ENCODE results near the gene GIGYF2.

The GIGYF2 gene

DNA sequence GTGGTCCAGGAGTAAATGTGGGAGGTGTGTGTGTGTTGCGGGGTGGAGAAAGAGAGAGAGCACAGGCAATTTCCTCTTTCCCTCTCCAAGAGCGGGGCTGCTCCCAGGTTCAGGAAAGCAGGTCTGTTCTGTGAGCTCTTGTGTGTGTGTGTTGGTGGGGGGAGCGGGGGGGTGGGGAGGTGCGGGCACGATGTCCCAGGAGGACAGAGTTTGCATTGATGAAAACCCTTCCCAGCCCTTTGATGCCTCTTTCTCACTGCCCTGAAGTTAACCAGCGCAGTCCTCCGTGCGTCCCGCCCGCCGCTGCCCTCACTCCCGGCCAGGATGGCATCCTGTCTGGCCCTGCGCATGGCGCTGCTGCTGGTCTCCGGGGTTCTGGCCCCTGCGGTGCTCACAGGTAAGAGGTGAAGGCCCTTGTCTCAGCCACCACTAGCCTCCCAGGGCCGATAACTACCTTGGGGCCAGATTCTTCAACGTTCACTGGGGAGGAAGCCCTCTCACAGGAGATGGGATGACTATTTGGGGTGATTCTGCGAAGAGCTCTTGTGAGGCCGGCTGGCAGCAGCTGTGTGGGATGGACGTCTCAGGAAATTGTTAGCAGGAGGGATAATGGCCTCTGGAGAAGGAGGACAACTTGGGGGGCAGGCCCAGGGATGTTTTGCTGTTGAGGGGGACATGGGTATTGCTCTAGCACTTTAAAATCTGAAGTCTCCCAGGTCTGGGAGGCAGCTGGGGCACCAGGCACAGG, 173.1 kb downstream of the GIGYF2 start, which contains the start of gene SNORC:
TSS of gene SNORC (plus strand) at position 247 of the 748 bp plus-strand sequence. CDS start at position 325, 78 bp downstream.
- DNase-seq = no peak

- no peak for DNase-seq
Measured at GRCh38 chr2:232870766-232871371, 173.7 kb downstream of the GIGYF2 start.

DNA sequence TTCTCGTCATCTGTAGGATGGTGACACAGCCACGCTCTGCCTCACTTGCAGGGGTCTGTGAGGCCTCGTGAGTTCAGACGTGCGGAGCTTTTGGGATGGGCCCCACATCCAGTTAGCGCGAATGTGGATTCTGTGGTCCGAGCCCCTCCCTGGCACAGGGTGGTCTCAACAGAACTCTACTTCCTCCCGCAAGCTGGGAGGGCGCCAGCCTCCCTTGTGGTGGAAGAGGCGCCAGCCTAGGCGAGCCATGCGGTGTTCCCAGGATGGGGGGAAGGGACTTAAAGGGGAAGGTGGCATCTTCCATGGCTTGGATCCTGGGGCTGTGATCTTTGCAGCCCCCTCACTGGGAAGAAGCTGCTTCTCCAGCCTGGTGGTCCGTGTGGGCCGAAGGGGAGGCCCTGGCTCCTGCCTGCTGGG, 174.3 kb downstream of the GIGYF2 start:
- no peak for DNase-seq

- no peak for DNase-seq
Measured at GRCh38 chr2:232871835-232872736, 175.0 kb downstream of the GIGYF2 start.

DNA sequence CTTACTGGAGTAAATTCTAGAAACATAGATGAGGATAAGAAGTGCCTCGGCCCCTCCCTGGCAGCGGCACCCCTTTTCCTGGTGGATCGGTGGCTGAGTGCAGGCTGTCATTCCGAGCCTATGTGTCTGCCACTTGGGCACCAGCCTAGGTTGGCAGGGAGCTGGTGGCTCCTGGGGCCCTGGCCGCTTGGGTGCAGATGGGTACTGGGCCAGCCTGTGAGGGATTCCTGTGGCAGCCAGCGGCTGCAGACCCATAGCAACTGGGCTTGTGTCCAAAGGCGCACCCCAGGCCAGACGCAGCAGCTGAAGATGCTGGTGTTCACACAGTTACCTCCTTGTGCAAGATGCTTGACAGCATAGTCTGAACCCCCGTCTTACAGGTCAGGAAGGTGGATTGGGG, 175.7 kb downstream of the GIGYF2 start:
- DNase-seq = no peak

- no peak for DNase-seq
Measured at GRCh38 chr2:232873292-232873908, 176.3 kb downstream of the GIGYF2 start.

- DNase-seq = no peak
Measured at GRCh38 chr2:232873909-232874641, 176.9 kb downstream of the GIGYF2 start.

GRCh38 chr2:232874677-232875223, 177.6 kb downstream of the GIGYF2 start:
- no peak for DNase-seq

DNA sequence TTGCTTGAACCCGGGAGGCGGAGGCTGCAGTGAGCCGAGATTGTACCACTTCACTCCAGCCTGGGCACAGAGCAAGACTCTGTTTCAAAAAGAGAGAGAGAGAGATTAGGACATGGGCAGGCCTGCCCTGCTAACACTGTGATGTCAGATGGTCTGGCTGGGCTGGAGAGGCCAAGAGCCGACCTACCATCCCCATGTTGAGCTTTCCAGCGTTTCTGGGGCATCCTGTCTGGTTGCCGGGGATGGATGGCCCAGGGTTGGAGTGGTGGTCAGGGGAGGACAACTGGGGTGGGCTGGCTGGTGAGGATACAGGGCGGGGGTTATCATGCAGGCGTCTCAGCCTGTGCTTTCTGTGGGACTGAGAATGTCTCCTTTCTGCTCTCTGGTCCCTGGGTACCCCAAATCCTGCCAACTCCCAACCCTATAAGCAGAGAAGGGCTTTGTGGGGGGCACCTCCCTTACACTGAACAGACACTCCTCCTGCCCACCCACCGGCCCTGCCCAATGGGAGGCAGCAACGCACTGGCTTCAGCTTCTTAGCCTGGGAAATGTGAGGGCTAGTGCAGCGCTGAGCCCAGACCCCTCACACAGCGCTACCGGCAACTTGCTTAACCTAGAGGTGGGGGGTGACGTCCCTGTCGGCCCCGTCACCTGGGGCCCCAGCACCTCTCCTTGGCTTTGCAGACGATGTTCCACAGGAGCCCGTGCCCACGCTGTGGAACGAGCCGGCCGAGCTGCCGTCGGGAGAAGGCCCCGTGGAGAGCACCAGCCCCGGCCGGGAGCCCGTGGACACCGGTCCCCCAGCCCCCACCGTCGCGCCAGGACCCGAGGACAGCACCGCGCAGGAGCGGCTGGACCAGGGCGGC, 178.4 kb downstream of the GIGYF2 start:
- DNase-seq = peak in 1 of 2 experiments; percentile 44

GRCh38 chr2:232876161-232876977, 179.2 kb downstream of the GIGYF2 start:
- peak; percentile 17 to 78 for DNase-seq

DNA sequence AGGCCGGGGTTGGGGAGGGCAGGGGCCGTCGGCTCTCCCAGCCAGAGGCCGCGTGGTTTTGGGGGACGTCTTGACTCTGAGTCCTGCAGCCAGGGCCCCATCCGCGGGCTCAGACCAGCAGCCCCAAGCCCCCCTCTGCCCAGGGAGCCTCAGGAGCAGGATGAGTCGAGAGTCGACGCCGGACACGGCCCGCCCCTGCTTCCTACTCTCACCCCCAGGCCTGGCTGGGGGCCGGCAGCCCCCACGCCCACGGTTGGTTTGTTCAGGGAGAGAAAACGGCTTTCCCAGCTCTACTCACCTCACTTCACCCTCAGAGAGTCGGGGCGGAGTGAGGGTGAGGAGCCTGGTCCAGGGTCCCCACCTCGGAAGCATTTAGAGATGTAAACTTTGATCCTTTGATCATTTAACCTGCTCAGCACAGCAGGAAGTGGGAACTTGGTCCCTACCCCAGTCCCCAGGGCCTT, 179.9 kb downstream of the GIGYF2 start:
- DNase-seq = no peak

DNA sequence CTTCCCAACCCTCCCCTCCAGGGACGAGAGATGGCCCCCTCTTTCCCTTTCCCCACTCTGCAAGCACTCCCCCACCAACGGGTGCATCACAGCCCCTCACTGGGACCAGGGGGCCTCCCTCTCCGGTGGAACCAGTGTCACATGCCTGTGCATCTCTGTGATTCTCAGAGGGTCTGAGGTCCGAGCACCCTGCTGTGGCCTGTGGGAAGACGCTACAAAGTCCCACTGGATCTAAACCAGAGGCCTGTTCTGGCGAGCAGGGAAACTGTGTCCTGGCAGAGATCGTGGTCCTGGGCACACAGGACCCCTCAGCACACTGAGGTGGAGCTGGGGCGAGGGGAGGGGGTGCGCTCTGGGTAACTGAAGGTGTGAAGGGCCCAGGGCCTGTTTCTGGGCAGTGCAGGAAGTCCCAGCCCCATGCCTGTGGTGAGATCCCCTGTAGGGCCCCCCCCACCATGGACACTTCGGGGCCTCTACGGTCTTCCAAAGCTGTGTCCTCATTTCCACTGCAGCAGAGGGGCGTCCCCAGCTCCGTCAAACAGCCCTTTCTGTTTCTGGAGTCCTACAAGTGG, 180.9 kb downstream of the GIGYF2 start:
- no peak for DNase-seq

DNA sequence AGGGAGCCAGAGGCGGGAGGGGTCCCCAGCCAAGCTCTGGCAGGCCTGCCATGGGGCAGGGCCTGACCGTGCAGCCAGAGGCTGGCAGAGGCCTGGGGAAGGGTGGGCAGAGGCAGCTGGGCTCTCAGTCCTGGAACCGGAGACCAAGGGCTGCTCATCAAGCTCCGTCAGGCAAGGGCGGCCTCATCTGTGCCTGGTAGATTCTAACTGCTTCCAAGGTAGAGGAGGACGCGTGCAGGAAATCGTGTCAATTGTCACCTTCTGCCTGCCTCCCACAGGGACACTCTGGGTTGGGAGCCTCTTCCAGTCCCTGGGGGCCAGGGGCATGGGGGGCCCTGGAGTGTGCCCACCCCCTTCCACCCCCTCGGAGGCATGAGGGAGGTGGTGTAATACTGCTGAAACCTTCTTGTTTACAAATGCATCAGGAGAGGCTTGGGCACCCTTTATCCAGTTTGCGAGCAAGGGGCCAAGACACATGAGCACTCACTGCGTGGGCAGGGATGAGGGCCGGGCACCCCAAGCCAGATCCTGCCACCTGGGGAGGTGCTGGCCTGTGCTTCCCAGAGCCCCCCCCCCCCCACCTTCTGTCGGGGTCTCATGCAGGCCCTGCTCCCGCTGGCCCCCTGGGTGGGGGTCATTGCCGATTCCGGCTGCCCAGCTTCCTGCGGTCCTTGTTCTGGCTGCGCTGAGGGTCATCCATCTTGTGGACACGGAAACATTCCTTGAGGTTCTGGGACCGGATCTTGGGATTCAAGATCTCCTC, 181.9 kb downstream of the GIGYF2 start:
- DNase-seq = no peak

- no peak for DNase-seq
Measured at GRCh38 chr2:232879618-232880494, 182.7 kb downstream of the GIGYF2 start.

GRCh38 chr2:232880764-232881351, 183.7 kb downstream of the GIGYF2 start:
- DNase-seq = no peak

GRCh38 chr2:232882085-232882484, 185.0 kb downstream of the GIGYF2 start:
- DNase-seq = no peak

DNA sequence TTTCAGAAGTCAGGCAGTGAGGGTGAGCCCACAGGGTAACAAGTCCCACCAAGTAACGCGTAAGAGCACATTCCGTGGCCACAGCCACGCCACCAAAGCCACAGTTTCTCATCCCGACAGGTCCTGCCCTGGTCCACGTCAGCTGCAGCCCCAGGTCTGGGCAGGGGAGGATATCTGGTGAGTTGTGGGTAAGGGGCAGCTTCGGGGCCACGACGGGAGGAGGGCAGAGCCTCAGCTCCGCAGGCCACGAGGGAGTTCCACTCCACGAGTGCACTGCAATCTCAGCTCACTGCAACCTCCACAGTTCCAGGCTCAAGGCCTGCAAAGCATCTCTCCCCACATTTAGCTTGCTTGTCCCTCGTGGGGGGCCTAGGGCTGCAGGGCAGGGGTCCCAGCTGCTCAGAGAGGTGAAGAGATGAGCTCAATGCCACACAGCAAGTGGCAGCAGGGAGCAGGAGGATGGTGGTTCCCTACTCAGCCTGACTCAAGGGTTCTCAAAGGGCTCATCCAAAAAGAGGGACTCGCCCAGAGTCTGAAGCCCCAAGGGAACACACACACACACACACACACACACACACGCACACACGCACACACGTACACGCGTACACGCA, 185.5 kb downstream of the GIGYF2 start:
- DNase-seq = no peak
